Measurements from ENCODE around the gene SGPL1. TPM values are rescaled to one million over a fixed set of nuclear protein-coding genes. Genes with fewer than 3 reads are reported as not detected.

Gene SGPL1
- total RNA-seq, 1 donor from 2014 or later, result 89.9 TPM

DNA sequence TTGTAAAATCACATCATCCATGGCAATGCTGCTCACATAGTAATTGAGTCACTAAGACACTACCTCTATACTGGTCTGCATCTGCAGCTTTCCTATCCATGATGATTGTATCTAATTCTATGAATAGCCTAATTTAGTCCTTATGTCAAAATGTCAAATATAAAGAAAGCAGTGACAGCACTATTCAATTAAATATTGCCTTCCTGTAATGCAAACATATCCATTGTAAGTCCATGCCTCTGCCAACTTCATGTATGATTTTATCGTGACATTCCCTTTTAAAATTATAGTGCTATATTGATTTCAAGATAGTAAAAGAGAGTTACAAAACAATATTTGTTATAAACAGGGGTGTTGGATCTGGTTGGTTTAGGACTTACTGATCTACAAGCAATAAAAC is 4.8 kb upstream of the SGPL1 start:
- no peaks in the 10 kb centered on the region for H3K36me3 Mint-ChIP-seq

DNA sequence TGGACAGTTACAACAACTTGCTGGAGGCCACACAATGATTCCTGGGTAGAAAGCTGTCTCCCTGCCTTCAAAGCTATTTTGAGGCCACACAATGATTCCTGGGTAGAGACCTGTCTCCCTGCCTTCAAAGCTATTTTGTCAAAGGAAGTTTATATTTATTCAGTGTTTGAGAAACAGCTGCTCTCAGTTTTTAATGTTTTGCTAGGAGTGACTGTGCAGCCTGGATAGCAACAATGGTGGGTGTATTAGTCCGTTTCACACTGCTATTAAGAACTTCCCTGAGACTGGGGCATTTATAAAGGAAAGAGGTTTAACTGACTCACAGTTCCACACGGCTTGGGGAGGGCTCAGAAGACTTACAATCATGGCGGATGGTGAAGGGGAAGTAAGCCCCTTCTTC is 3.9 kb upstream of the SGPL1 start:
- no peak for DNase-seq (ENCODE audit: low spot score in 2 of 2, unreplicated experiment in 2 of 2)
- TF ChIP-seq, protein P1, sequence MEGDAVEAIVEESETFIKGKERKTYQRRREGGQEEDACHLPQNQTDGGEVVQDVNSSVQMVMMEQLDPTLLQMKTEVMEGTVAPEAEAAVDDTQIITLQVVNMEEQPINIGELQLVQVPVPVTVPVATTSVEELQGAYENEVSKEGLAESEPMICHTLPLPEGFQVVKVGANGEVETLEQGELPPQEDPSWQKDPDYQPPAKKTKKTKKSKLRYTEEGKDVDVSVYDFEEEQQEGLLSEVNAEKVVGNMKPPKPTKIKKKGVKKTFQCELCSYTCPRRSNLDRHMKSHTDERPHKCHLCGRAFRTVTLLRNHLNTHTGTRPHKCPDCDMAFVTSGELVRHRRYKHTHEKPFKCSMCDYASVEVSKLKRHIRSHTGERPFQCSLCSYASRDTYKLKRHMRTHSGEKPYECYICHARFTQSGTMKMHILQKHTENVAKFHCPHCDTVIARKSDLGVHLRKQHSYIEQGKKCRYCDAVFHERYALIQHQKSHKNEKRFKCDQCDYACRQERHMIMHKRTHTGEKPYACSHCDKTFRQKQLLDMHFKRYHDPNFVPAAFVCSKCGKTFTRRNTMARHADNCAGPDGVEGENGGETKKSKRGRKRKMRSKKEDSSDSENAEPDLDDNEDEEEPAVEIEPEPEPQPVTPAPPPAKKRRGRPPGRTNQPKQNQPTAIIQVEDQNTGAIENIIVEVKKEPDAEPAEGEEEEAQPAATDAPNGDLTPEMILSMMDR (IDR thresholded peaks at IDR 0.05; ENCODE audit: unreplicated experiment), result no peak
- Mint-ChIP-seq H3K4me3 (no peak overlapping the region), H3K36me3 (no peaks in the 10 kb centered on the region), H3K9me3 (no peaks in the 10 kb centered on the region), H3K27ac (no peak overlapping the region), H3K4me1 (peaks cover 6% of the 10 kb centered on the region), H3K27me3 (ENCODE audit: low read depth) (no peaks in the 10 kb centered on the region)

More for the DNA sequence above, 4.8 kb upstream of the SGPL1 start:
- no peaks in the 10 kb centered on the region for H3K9me3 Mint-ChIP-seq
- no peak for DNase-seq (ENCODE audit: low spot score in 2 of 2, unreplicated experiment in 2 of 2)
- no peak overlapping the region for H3K27ac Mint-ChIP-seq
- no peaks in the 10 kb centered on the region for H3K4me1 Mint-ChIP-seq
- H3K27me3 Mint-ChIP-seq (ENCODE audit: low read depth), result no peaks in the 10 kb centered on the region
- H3K4me3 Mint-ChIP-seq, result no peak overlapping the region
- TF ChIP-seq, protein P1 (IDR thresholded peaks at IDR 0.05; ENCODE audit: unreplicated experiment), result no peak

DNA sequence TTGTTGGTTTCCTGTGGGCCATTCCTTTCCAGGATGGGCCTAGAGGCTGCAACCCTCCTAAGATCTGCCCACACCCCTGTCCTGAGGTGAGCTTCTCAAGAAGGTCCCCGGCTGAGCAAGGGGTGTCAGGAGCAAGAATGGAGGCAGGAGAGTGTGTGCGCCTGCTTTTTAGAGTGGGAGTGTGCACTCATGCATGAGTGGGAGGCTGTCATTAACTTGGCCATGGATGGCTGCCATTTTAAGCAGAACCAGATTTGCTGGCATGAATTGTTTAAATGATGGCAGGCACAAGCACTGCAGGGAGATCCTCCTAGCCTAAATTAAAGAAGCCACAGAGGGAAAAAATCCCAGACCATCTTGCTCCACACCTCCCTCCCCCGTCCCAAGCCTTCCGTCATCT is 2.9 kb upstream of the SGPL1 start:
- H3K27me3 Mint-ChIP-seq (ENCODE audit: low read depth), result no peaks in the 10 kb centered on the region

DNA sequence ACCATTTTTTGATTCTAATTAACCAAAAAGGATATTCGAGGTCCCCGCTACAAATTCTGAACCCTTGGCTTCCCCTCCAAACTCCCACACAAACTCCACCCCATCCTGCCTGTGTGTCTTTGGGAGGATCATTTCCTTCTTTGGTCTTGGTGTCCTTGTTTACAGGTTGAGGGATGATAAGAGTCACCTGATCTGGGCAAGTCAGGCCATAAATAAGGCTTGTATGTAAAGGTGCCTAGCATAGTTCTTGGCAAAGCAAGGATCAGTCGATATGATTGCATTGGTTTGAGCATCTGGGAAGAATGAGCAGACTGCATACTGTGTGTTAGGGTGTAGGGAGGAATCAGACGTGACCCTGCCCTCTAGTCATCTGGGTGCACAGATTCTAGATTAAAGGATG is 1.6 kb upstream of the SGPL1 start:
- Mint-ChIP-seq H3K27ac (no peak overlapping the region), H3K9me3 (no peaks in the 10 kb centered on the region), H3K36me3 (peaks cover 8% of the 10 kb centered on the region), H3K4me1 (peaks cover 13% of the 10 kb centered on the region), H3K4me3 (peak overlapping the region; percentile 13), H3K27me3 (ENCODE audit: low read depth) (no peaks in the 10 kb centered on the region)
- DNase-seq (ENCODE audit: low spot score in 2 of 2, unreplicated experiment in 2 of 2), result no peak
- TF ChIP-seq, protein P1 (IDR thresholded peaks at IDR 0.05; ENCODE audit: unreplicated experiment), result no peak

More for the DNA sequence above, 2.9 kb upstream of the SGPL1 start:
- H3K4me3 Mint-ChIP-seq, result no peak overlapping the region
- no peak overlapping the region for H3K27ac Mint-ChIP-seq
- no peaks in the 10 kb centered on the region for H3K9me3 Mint-ChIP-seq
- H3K36me3 Mint-ChIP-seq, result peaks cover 5% of the 10 kb centered on the region
- TF ChIP-seq, protein P1 (IDR thresholded peaks at IDR 0.05; ENCODE audit: unreplicated experiment), result no peak
- H3K4me1 Mint-ChIP-seq, result peaks cover 11% of the 10 kb centered on the region
- no peak for DNase-seq (ENCODE audit: low spot score in 2 of 2, unreplicated experiment in 2 of 2)

GRCh38 chr10:70816220-70816894 is 609 bp downstream of the SGPL1 start:
- H3K4me1 Mint-ChIP-seq, result peaks cover 15% of the 10 kb centered on the region
- H3K9me3 Mint-ChIP-seq, result no peaks in the 10 kb centered on the region
- peak overlapping the region; percentile 95 for H3K27ac Mint-ChIP-seq
- H3K36me3 Mint-ChIP-seq, result peaks cover 16% of the 10 kb centered on the region
- peak; percentile 38 to 79 for DNase-seq (ENCODE audit: low spot score in 2 of 2, unreplicated experiment in 2 of 2)
- peak overlapping the region; percentile 95 for H3K4me3 Mint-ChIP-seq
- no peaks in the 10 kb centered on the region for H3K27me3 Mint-ChIP-seq (ENCODE audit: low read depth)
- TF ChIP-seq, protein P1 (IDR thresholded peaks at IDR 0.05; ENCODE audit: unreplicated experiment), result no peak

All from mesothelial cell of epicardium (in vitro differentiated cells).